ENCODE results near the gene POU2AF1. TPM values are rescaled to one million over a fixed set of nuclear protein-coding genes. Genes with fewer than 3 reads are reported as not detected.

The POU2AF1 gene
- total and polyA plus RNA-seq, 2 of the 13 experiments (the other 11 are each of a cell fraction or from before 2014, with no cell fraction given) = 1.9 to 3.6 TPM

GRCh38 chr11:111360150-111361043 is 18.7 kb downstream of the POU2AF1 start (continued):
- TF ChIP-seq ZBTB3 (CRISPR knock-in tag; IDR thresholded peaks at IDR 0.05; ENCODE audit: borderline replicate concordance, low read depth) (peak; percentile 97), SRSF9 (IDR thresholded peaks at IDR 0.05; ENCODE audit: borderline replicate concordance, insufficient read depth, low read depth, low read length, poor library complexity, severe bottlenecking) (no peak), HDAC6 (IDR thresholded peaks at IDR 0.05; ENCODE audit: low read depth, low read length) (no peak), HOMEZ (CRISPR knock-in tag; IDR thresholded peaks at IDR 0.05; ENCODE audit: low read depth) (peak; percentile 89), SYNCRIP (IDR thresholded peaks at IDR 0.05; ENCODE audit: insufficient read depth, low read depth, low read length) (no peak), ZC3H4 (CRISPR knock-in tag; IDR thresholded peaks at IDR 0.05; ENCODE audit: borderline replicate concordance) (no peak), ZNF30 (CRISPR knock-in tag; IDR thresholded peaks at IDR 0.05) (no peak), KDM2A (CRISPR knock-in tag; IDR thresholded peaks at IDR 0.05; ENCODE audit: borderline replicate concordance, low read depth) (peak; percentile 73; the same call in 1 of the 2 replicates), STAG1 (CRISPR knock-in tag; IDR thresholded peaks at IDR 0.05) (peak; percentile 53; the same call in 1 of the 2 replicates), ELK4 (CRISPR knock-in tag; IDR thresholded peaks at IDR 0.05; ENCODE audit: borderline replicate concordance) (0 out of 2 replicates have a peak, but pooled peaks have one; percentile 41), TAF1 (CRISPR knock-in tag; IDR thresholded peaks at IDR 0.05) (peak; percentile 54; the same call in 1 of the 2 replicates), ZNF800 (CRISPR knock-in tag; IDR thresholded peaks at IDR 0.05) (no peak), BRD4 (CRISPR knock-in tag; IDR thresholded peaks at IDR 0.05) (peak; percentile 91), CREB3 (CRISPR knock-in tag; IDR thresholded peaks at IDR 0.05) (0 out of 2 replicates have a peak, but pooled peaks have one; percentile 72), HBP1 (CRISPR knock-in tag; IDR thresholded peaks at IDR 0.05; ENCODE audit: low read depth) (no peak), PHB2 (IDR thresholded peaks at IDR 0.05; ENCODE audit: partially characterized antibody) (no peak), ZNF160 (CRISPR knock-in tag; IDR thresholded peaks at IDR 0.05) (peak; percentile 79), AGO2 (optimal IDR thresholded peaks at IDR 0.05; ENCODE audit: low read depth, low read length) (no peak), NCOA1 (CRISPR knock-in tag; IDR thresholded peaks at IDR 0.05) (peak; percentile 98), TBL1XR1 (IDR thresholded peaks at IDR 0.05; ENCODE audit: borderline replicate concordance, low read length, partially characterized antibody) (peak; percentile 66), MIER3 (CRISPR knock-in tag; IDR thresholded peaks at IDR 0.05; ENCODE audit: borderline replicate concordance) (peak; percentile 93; the same call in 1 of the 2 replicates)
